ENCODE results near the gene DHX38.

Gene DHX38

DNA sequence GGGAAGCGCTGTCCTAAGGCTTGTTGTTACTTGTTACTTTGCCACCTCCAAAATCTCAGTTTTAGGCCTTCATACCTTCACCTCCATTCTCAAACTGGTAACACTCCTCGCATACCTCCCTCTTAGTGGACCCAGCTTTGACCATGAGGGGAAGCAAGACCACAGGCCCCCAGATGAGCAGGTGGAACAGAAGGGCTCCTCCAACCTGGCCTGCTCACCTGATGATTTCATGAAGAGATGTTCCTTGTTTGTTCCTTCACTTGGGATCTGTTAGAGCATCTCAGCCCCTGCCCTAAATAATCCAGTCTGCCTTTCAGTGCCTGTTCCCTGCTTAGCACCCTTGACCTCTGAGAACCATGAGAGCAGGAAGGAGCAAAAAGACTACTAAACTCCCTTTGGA is 28.7 kb downstream of the DHX38 start:
- no peak for DNase-seq (ENCODE audit: low read depth in 2 of 2)

DNA sequence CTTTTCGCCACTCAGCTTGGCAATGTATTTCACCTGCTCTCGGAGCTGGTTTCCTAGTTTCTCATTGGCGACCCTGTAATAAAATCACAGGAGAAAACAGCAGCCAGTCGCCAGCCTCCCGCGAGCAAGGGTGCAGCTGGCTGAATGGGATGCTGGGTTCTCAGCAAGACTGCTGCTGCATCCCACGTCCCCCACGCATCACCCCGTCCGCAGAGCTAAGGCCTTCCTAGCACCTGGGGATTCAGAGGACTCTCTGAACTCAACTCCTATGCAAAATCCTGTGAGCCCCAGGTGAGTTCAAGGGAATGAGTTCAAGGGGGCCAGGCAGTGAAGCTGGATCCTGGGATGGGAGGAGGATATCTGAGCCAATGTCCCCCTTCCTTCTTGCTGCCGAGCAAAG is 29.3 kb downstream of the DHX38 start:
- no peak for DNase-seq (ENCODE audit: low read depth in 2 of 2)

DNA sequence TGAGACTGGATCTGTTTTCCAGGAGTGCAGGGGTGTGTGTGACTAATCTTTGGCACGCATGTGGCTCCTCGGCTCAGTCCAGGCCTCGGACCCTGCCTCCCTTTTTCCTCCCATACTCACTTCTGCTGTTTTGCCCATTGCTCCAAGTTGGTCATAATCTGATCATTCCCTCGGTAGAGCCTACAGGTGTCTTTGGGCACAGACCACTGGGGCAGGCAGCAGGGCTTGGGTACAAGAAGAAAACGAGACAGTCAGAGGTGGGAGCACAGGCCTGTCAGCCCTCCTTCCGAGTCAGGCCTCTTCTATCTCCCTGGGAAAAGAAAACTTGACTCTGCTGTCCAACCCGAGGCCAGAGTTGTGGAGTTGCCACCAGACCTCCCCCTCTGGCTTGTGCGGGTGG is 29.8 kb downstream of the DHX38 start:
- no peak for DNase-seq (ENCODE audit: low read depth in 2 of 2)

DNA sequence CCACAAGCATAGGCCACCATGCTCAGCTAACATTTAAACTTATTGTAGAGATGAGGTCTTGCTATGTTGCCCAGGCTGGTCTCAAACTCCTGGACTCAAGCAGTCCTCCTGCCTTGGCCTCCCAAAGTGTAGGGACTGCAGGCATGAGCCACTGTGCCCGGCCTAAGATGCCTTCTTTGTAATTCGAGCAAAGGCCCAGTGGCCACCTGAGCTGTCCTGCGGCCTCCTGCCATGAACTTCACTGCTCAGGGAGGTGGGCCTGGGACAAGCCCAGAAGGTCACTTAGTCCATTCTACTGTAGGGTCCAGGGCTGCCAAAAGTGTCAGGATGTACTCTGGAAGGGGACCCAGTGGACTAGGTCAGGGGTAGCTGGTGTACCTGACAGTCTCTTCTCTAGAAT is 30.5 kb downstream of the DHX38 start:
- DNase-seq (ENCODE audit: low read depth in 2 of 2): no peak

DNA sequence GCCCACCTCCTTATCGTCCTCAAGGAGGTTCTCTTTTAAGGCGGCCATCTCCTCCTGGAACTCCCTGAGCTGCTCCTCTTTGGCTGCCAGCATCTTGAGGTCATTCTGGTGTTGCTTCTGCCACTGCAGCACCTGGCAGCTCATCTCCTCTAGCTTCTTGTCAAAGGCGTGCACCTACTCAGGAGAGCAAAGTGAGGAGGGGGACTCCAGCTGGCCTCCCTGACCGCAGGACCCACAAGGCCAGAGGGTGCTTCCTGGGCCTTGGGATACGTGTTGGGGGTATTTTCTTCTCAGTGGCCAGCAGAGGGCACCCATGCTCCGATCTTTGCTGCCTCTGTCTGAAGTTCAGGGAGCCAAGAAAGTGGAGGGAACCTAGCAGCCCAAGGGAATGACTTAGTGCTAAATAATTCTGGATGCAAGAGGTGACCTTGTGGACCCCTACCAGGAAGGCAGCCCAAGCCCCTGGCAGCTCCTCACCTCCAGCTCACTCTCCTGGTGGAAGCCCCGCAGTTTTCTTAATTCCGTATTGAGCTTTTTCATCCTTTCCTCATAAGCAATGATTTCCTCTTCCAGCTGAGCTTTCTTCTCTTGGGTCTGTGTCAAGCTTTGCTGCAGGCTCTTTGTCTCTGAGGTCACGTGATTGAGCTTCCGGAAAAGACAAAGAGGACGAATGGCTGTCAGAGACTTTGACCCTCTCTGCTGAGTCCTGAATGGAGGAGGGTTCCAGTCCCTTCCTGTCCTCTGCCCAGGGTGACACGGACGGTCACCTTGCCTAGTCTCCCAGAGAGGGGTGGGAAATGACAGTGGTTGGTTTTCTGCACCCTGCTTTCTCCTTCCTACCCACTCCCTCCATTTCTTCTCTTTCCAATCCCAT is 31.4 kb downstream of the DHX38 start:
- peak; percentile 16 to 27 for DNase-seq (ENCODE audit: low read depth in 2 of 2)

DNA sequence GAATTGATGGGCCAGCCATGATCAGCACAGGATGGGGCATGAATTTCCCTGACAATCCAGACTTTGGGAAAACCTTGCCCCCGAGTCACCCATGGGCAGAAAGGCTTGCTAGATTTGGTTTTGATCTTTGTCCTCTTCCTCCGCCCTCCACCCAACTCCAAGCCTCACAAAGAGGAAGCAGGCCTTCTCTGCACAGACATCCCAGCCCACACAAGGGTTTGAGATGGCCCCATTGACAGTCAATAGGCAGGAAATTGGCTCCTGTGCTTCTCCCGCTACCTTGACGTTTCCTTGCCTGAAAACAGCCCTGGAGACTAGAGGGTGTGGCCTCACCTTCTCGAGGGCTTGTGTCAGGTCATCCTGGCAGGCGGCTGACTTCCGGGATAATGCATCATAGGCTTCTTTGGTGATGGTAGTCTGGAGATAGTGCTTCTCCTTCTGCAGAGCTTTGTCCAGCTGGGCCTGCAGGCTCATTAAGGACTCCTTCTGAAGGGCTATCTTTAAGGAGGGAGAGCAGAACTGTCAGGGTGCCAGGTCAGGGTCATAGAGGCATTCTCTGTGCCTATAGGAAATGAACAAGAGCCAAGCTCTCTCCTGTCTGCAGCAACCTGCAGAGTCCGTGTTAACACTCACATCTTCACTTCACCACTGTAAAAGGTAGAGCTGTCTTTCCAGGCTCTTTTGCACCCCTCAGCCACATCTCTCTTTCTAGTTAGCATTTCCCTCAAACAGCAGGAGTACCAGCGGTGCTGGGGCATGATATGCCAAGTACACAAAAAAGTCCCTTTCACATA is 32.2 kb downstream of the DHX38 start:
- no peak for DNase-seq (ENCODE audit: low read depth in 2 of 2)

DNA sequence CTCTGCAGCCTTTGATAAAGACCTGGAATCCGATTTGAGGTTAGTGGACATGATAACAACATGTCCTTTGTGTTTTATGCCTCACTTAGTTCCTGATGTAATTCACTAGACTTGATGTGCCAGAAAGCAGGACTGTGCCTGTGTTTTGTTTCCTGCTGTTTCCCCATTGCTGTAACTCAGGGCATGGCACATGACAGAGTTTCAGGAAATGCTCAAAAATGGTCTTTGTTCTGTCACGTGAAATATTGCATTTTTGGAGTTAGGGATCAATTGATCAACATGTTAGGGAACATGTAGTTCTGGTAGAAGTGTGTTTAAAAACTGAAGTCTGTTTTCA is 32.8 kb downstream of the DHX38 start:
- DNase-seq (ENCODE audit: low read depth in 2 of 2): no peak

DNA sequence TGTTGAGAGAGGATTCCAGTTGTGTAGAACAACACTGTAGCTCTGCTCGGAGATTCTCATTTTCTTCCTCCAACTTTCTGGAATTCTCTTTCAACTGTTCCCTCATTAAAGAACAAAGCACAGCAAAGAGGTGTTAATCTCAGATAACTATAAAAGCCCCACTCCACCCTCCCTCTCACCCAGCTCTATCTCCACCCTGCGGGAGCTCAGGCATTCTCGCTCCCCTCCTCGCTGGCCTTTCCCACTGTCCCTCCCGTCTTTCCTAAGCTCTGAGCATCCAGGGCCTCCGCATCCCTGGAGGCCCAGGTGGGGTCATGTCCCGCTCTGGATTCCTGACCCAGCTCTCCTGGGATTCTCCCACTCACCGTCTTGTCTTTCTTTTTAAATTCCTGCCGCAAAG is 35.1 kb downstream of the DHX38 start:
- no peak for DNase-seq (ENCODE audit: low read depth in 2 of 2)

DNA sequence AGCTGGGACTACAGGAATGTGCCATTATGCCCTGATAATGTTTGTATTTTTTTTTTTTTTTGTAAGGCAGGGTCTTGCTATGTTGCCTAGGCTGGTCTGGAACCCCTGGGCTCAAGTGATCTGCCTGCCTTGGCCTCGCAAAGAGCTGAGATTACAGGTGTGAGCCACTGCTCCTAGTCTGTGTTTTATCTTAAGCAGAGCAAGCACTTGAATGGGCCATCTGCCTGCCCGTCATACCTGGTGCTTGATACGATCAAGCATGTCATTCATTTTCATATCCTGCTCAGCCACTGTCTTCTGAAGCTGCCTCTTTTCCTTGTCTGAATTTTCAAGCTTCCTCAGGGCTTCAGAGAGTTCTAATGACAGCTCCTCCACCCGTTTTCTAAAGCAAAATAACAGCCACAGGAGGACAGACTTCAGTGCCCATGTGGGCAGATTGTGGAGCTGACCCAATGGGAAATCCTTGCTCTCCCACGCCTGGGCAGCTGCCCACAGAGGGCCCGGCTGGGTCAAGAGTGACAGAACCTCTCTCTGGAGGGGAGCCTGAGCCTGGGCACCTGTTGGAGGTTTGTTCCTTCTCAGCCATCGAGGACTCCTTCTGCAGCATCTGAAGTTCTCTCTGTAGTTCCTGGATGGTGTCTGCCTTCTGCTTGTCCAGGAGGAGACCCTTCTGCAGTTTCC is 36.5 kb downstream of the DHX38 start:
- no peak for DNase-seq (ENCODE audit: low read depth in 2 of 2)

DNA sequence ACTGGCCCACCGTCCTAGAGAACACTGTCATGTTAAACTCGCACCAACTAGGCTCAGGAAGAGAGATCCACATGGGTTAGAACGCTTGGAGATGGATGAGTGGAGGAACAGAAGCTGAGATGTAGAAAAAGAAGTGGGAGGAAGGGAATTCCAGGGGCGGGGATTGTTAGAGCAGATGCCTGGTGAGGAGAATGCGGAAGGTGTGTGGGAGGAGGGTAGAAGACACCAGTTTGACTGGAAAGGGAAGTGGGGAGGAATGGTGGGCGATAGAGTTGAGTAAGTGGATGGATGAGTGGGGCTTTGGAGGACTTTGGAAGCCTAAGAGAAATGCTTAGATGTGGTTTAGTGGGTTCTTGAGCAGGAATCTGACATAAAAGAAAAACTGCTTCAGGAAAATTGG is 37.4 kb downstream of the DHX38 start:
- no peak for DNase-seq (ENCODE audit: low read depth in 2 of 2)

DNA sequence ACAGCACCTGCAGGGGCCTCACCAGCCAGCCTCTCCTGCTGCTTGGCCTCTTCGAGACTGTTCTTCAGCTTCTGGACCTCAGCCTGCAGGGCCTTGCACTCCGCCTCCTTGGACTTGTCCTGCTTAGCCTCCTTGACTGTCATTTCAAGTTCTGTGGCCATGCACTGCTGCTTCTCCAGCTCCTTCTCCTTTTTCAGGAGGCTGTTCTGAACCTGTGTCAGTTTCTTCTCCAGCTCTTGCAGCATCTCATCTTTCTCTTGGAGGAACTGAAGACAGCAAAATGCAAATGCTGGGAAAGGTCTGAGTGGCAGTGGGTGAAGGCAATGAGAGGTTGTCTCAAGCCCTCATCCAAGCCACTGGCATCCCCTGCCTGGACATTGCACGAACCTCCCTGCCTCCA is 39.1 kb downstream of the DHX38 start:
- DNase-seq (ENCODE audit: low read depth in 2 of 2): no peak

DNA sequence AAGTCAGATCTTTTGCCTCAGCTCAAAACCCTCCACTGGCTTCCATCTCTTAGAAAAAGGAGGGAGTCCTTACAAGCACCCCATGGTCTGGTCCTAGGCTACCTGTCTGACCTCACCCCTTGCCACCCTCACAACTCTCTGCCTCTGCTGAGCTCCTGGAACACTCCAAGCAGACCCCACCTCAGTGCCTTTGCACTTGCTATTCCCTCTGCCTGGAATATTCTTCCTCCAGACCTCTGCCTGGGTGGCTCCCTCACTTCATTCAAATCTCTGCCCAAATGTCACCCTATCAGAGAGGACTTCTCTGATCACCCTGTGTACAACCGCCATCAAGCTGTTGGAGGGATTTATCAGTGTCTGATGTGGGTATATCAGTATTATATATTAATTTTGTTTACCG is 40.9 kb downstream of the DHX38 start:
- no peak for DNase-seq (ENCODE audit: low read depth in 2 of 2)

DNA sequence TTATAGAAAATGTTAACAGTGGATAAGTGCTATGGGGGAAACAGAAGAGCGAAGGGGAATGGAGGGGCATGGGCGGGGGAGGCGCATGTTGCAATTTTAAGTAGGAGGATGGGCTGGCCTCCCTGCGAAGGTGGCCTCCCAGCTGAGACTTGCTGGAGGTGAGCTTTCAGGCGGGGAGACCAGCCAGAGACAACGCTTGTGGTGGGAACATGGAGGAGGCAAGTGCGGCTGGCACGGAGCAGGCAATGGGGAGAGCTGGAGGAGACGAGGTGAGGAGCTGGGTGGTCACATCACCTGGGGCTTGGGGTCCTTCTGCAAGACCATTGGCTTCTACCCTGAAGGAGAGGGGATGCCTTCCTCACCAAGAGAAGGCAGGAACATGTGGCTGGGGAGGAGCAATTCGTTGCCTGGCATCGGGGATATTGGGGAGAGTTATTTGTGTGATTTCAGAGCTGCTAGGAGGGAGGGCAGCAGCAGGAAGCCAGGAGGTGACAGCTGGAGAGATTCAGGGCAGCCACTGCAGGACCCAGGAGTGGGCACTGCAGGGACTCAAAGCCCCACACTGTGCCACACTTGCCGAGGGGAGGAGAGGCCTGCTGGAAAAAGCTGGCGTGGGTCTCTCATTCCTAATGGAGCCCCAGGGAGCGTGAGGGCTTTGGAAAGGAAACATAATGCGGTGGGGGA is 43.9 kb downstream of the DHX38 start:
- no peak for DNase-seq (ENCODE audit: low read depth in 2 of 2)

DNA sequence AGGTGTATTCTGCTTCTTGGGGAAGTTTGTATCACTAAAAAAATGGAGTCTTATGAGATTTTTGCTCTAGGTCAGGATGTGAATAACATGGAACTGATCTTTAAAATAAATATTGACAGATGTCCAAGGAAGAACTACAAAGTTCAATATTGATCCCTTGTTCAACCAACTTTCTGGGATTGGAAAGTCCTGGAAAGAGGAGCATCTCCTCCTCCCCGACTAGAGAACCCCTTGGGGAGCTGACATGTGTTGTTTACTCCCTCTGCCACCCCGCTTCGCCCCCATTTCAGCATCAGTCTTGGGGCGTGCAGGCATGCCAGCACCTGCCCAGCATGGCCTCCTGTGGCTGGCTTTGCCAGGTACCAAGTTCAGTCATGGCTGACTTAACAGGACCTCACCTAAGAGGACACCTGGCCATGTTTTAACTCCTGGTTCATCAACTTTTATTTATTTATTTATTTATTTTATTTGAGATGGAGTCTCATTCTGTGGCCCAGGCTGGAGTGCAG is 44.5 kb downstream of the DHX38 start:
- DNase-seq (ENCODE audit: low read depth in 2 of 2): no peak

DNA sequence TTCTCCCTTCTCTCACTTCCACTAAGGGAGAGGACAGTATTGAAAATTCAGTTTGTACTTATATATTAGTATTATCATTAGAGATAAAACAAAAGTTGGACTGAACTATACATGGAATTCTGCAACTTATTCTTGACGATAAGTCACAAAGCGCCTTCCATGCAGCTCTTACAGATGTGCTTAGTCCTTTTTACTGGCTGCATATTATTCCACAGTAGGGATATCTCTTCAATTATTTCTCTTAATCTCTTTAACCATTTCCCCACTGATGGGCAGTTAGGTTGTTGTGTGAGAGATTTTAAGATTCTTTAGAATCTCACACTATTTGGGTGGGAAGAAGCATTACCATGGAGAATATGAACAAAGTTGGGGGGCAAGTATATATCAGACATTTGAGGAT is 46.3 kb downstream of the DHX38 start:
- DNase-seq (ENCODE audit: low read depth in 2 of 2): no peak

DNA sequence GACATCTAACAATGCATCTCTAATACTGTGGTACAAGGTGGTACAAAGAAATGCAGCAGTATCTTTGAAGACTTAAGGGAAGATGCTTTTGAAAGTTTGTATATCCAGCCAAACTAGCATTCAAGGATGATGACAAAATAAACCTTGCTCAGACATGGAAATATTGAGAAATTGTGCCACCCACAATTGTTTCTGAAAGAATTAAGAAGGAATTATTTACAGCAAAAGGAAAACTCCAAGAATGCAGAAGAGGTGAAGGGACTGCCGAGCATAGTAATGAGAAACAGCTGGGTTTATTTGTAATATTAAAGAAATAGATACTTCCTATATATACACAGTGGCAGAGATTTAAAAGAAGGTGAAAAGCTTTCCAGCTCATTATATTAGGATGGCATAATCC is 48.8 kb downstream of the DHX38 start:
- DNase-seq (ENCODE audit: low read depth in 2 of 2): no peak

DNA sequence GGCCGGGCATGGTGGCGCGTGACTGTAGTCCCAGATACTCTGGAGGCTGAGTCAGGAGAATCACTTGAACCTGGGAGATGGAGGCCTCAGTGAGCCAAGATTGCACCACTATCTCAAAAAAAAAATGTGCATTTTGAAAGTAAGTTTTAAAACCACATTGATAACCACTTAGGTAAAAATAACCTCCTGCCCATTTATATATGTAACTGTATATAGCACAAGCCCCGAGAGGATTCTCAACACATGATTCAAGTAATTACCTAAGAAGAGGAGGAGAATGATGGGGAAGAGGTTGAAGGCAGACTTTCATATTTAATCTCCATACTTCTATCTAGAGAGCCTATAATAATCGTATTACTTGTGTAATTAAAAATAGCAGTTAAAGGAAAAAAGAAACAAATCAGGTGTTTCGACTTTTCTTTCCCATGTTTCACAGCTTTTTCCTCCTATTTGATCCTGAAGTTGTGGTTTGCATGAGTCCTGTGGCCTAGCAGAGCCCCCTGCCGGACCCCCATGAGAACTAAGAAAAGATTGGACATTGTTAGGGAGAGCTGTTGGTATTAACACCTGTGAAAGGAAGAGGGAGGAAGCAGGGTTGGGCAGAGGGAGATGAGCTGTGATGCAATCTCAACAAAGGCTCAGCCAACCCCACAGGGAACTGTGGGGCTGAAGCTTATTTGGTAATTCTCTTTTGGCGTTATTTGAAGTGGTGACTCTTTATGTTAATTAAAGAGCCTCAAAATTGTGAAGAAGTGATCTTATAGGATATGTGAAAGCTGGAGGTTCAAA is 56.2 kb downstream of the DHX38 start:
- no peak for DNase-seq (ENCODE audit: low read depth in 2 of 2)

DNA sequence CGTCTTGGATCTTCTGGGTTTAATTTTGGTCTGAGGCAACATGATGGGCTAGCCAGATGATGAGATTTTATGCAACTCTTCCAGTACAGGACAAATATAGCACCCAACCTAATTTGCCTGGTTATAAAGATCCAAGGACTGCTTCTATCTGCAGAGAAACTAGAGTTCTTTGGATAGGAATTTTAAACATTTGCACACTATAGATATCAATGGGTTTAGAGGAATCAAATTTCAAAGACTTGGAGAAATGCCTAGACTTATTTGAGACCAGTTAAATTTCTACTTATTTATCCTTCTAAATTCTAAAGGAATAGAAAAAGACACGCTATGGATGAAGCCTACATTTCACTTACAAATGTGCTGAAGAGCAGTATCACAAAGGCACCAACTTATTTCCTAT is 65.7 kb downstream of the DHX38 start:
- no peak for DNase-seq (ENCODE audit: low read depth in 2 of 2)

DNA sequence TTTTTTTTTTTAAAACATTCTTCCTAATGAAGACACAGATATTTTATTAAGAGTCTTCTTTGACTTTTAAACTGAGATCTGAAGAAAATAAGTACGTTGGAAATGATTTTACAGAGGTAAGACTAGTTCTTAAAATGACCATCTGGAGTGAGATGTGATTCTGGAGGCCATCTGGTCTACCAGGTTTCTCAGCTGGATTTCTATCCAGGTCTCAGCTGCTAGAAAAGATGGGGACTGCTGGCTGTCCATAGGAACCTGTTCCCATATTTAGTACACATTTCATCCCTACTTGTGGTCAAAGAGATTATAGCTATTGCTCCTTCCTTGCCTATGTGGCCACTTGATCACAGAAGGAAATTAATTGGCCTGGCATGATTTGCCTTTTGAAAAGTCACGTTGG is 66.2 kb downstream of the DHX38 start:
- DNase-seq (ENCODE audit: low read depth in 2 of 2): no peak

DNA sequence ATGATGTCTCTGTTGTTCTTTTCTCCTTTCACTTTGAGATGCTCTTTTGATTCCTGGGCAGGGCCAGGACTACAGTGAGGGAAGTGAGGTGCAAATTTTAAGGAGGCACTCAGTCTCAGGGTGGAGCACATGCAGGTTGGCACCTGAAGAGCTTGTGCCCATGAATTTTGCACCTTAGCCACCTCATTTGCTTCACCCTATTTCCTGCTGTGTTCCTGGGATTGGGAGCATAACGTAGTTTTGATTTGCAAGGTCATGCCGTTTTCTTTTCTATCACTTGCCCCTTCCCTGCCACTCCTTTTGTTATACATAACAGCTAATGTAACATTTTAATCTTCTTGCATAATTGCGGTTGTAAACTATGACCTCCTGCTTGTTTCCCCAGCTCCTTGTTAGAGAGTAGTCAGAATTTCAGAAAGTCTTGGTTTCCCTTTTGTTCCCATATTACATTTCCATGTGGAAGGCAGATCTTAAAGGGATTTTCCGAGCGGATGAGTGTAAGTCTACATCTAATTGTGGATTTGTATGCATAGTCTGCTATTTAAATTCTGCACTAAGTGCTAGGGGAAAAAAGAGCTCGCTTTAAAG is 68.6 kb downstream of the DHX38 start:
- DNase-seq (ENCODE audit: low read depth in 2 of 2): no peak

All from stimulated activated CD8-positive, alpha-beta memory T cell treated with anti-CD3 and anti-CD28 coated beads, Interleukin-7, amount 100 ng/mL, for 1 hour (primary cell).